Vagina (tissue), 2 donors: ENCODE measurements around the gene LCE2D. TPM values are rescaled to one million over a fixed set of nuclear protein-coding genes. Genes with fewer than 3 reads are reported as not detected.
"Not testable (repeated sequence)": the region's sequence is repeated elsewhere in the genome, so short reads cannot be mapped to it uniquely, and the experiment has no call there.

Source experiments
- DNase-seq, 2 donors: peaks; one replicate each; pipeline ENCODE4 v3.0.0-alpha.2; 2017; ENCODE audit errors: extremely low spot score in 2 of 2
- H3K27ac ChIP-seq: fragments of 200-600 bp; sonication (generic); one replicate; pipeline ENCODE4 v1.5.1; 2019
- H3K27me3 ChIP-seq: fragments of 200-600 bp; sonication (generic); one replicate; pipeline ENCODE4 v1.5.1; 2019
- H3K36me3 ChIP-seq, 2 donors: fragments of 200-600 bp; sonication (generic); one replicate each; pipeline ENCODE4 v1.5.1; 2017 to 2019
- H3K4me1 ChIP-seq: fragments of 200-600 bp; sonication (generic); one replicate; pipeline ENCODE4 v1.5.1; 2019
- H3K4me3 ChIP-seq, 2 donors: fragments of 200-600 bp; sonication (generic); 1 replicate in 1 of 2; 2 replicates in 1 of 2; pipeline ENCODE4 v1.5.1; 2016 to 2019
- H3K9me3 ChIP-seq: fragments of 200-600 bp; sonication (generic); one replicate; pipeline ENCODE4 v1.5.1; 2019
- POLR2A ChIP-seq, 2 donors: fragments of 450-650 bp; IDR thresholded peaks; one replicate each; pipeline ENCODE4 v1.6.1; 2017; ENCODE audit warnings: antibody characterized with exemption in 2 of 2, mild to moderate bottlenecking in 2 of 2, moderate library complexity in 2 of 2
- POLR2AphosphoS5 ChIP-seq, 2 donors: sonication (generic); formaldehyde crosslinking; IDR thresholded peaks; one replicate each; pipeline ENCODE4 v1.9.0; 2017; ENCODE audit warnings: antibody characterized with exemption in 2 of 2, mild to moderate bottlenecking in 2 of 2, low read depth in 1 of 2; ENCODE audit not compliant: insufficient read depth in 1 of 2
- intact Hi-C: fragments of 100-400 bp; cut with DNase I; formaldehyde crosslinking; loops from one replicate; pipeline ENCODE4 v1.15.1; 2023
- total RNA-seq: library from RNA; depleted of rRNA; stranded (reverse); fragments of >200 nt; gene quantifications from one replicate; pipeline ENCODE4 v1.2.3, GENCODE V29; 2016
- TF ChIP-seq, protein P1 (sequence below), 3 experiments: fragments of 450-650 bp in 2 of 3; fragments of 200-600 bp in 1 of 3; sonication (generic) in 1 of 3; IDR thresholded peaks; one replicate each; pipeline ENCODE4 v1.5.1; 2017 to 2019; ENCODE audit warnings: antibody characterized with exemption in 3 of 3, mild to moderate bottlenecking in 2 of 3, moderate library complexity in 2 of 3

Gene LCE2D
- total RNA-seq, 1 donor from 2014 or later: not detected

DNA sequence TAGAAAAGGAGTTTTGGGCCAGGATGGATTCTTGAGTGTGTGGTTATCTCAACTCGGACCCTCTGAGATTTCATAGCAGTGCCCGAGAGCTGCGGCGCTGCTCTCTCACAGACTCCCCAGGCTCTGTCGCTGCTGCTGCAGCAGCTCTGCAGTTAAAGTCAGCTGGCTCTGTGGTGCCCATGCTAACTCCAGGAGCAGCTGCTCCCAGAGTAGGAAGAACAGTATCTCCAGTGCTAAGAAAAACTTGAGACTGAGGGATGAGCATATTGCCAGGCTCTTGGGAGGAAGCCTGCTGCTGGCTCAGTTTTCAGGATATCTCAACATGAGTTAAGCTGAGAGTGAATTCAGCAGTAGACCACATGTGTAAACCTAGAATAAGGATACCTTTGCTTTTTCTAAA is 4.5 kb downstream of the LCE2D start:
- Histone ChIP-seq H3K27me3 (no peaks in the 10 kb centered on the region), H3K9me3 (no peaks in the 10 kb centered on the region), H3K4me1 (no peaks in the 10 kb centered on the region), H3K4me3 (no peak overlapping the region), H3K36me3 (no peaks in the 10 kb centered on the region), H3K27ac (no peak overlapping the region)
- no peak for TF ChIP-seq POLR2A (IDR thresholded peaks at IDR 0.05)
- TF ChIP-seq POLR2AphosphoS5 (IDR thresholded peaks at IDR 0.05; ENCODE audit: insufficient read depth in 1 of 2, low read depth in 1 of 2): no peak
- TF ChIP-seq, protein P1, sequence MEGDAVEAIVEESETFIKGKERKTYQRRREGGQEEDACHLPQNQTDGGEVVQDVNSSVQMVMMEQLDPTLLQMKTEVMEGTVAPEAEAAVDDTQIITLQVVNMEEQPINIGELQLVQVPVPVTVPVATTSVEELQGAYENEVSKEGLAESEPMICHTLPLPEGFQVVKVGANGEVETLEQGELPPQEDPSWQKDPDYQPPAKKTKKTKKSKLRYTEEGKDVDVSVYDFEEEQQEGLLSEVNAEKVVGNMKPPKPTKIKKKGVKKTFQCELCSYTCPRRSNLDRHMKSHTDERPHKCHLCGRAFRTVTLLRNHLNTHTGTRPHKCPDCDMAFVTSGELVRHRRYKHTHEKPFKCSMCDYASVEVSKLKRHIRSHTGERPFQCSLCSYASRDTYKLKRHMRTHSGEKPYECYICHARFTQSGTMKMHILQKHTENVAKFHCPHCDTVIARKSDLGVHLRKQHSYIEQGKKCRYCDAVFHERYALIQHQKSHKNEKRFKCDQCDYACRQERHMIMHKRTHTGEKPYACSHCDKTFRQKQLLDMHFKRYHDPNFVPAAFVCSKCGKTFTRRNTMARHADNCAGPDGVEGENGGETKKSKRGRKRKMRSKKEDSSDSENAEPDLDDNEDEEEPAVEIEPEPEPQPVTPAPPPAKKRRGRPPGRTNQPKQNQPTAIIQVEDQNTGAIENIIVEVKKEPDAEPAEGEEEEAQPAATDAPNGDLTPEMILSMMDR (IDR thresholded peaks at IDR 0.05): no peak
- intact Hi-C loops: no loop called here
- no peak for DNase-seq

DNA sequence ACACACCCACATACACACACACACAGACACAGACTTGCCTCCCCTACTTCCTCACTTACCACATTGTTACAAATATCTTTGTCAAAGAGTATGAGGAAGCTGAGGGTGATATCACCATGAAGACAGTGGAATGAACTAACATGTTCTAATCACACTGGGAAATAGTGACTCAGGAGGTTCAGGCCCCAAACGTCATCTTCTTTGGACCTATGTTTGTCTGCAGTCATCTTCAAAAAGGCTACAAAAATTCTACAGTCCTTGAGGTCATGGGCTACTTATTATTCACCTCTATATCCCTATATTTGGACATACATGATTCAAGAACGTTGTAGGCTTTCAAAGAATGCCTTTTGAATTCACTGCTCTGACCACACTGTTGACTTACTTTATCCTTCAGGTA is 9.8 kb downstream of the LCE2D start:
- Histone ChIP-seq H3K27ac (no peak overlapping the region), H3K4me3 (no peak overlapping the region), H3K9me3 (no peaks in the 10 kb centered on the region), H3K27me3 (no peaks in the 10 kb centered on the region), H3K4me1 (no peaks in the 10 kb centered on the region), H3K36me3 (no peaks in the 10 kb centered on the region)
- TF ChIP-seq POLR2A (IDR thresholded peaks at IDR 0.05) (no peak), POLR2AphosphoS5 (IDR thresholded peaks at IDR 0.05; ENCODE audit: insufficient read depth in 1 of 2, low read depth in 1 of 2) (no peak)
- TF ChIP-seq, protein P1 (IDR thresholded peaks at IDR 0.05): no peak
- intact Hi-C loops: no loop called here
- no peak for DNase-seq

- H3K4me3 ChIP-seq, H3K27ac ChIP-seq, H3K9me3 ChIP-seq, H3K27me3 ChIP-seq, H3K36me3 ChIP-seq, H3K4me1 ChIP-seq, DNase-seq, intact Hi-C loops: not testable (repeated sequence)
Observed at GRCh38 chr1:152674983-152675382, 11.8 kb downstream of the LCE2D start, which contains the start of gene LCE2C. Gene LCE2C (plus strand): TSS chr1:152675279. CDS start chr1:152676016, 737 bp downstream.

GRCh38 chr1:152679459-152679858 is 16.3 kb downstream of the LCE2D start:
- Histone ChIP-seq H3K4me1 (no peaks in the 10 kb centered on the region), H3K27me3 (no peaks in the 10 kb centered on the region), H3K27ac (no peak overlapping the region), H3K9me3 (no peaks in the 10 kb centered on the region), H3K36me3 (no peaks in the 10 kb centered on the region), H3K4me3 (no peak overlapping the region)
- TF ChIP-seq POLR2AphosphoS5 (IDR thresholded peaks at IDR 0.05; ENCODE audit: insufficient read depth in 1 of 2, low read depth in 1 of 2): no peak
- TF ChIP-seq, protein P1 (IDR thresholded peaks at IDR 0.05): no peak
- intact Hi-C loops: no loop called here
- DNase-seq: no peak

- Histone ChIP-seq H3K4me1 (no peaks in the 10 kb centered on the region), H3K9me3 (no peaks in the 10 kb centered on the region), H3K27me3 (no peaks in the 10 kb centered on the region), H3K36me3 (no peaks in the 10 kb centered on the region), H3K4me3 (no peak overlapping the region), H3K27ac (no peak overlapping the region)
- TF ChIP-seq, protein P1 (IDR thresholded peaks at IDR 0.05): no peak
- TF ChIP-seq POLR2AphosphoS5 (IDR thresholded peaks at IDR 0.05; ENCODE audit: insufficient read depth in 1 of 2, low read depth in 1 of 2) (no peak), POLR2A (IDR thresholded peaks at IDR 0.05) (no peak)
- DNase-seq: no peak
- intact Hi-C loops: no loop called here
Observed at GRCh38 chr1:152681616-152682015, 18.4 kb downstream of the LCE2D start.

DNA sequence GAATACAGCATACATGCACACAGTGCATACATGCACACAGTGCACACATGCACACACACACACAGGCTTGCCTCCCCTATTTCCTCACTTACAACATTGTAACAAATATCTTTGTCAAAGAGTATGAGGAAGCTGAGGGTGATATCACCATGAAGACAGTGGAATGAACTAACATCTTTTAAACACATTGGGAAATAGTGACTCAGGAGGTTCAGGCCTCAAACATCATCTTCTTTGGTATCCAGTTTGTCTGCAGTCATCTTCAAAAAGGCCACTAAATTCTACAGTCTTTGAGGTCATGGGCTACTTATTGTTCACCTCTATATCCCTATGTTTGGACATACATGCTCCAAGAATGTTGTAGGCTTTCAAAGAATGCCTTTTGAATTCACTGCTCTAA is 20.7 kb downstream of the LCE2D start:
- H3K27me3 ChIP-seq: no peaks in the 10 kb centered on the region
- H3K4me3 ChIP-seq: no peak overlapping the region
- no peaks in the 10 kb centered on the region for H3K9me3 ChIP-seq
- H3K36me3 ChIP-seq: no peaks in the 10 kb centered on the region
- H3K27ac ChIP-seq: no peak overlapping the region
- DNase-seq: no peak
- no peak for TF ChIP-seq POLR2AphosphoS5 (IDR thresholded peaks at IDR 0.05; ENCODE audit: insufficient read depth in 1 of 2, low read depth in 1 of 2)
- intact Hi-C loops: no loop called here
- no peaks in the 10 kb centered on the region for H3K4me1 ChIP-seq

DNA sequence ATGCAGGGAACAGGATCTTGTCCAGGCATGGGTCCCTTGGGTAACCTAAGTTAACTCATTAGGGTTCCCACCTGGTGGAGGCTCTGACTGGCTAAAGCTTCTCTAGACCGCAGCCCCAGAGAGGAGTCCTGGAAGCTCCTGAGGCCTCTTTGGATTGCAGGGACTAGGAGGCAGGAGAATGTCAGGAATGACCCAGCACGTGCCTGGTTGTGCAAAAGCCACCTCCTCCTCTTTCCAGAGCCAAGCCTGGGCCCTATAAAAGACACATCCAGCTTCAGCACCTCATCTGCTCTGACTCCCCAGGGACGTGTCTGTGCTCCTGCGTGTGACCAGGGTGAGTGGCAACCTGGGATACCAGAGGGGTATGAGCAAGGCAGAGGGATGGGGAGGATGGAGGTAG is 22.6 kb downstream of the LCE2D start, which contains the start of gene LCE2B:
LCE2B (plus strand) TSS at position 301 of the 400 bp plus-strand sequence. CDS start 721 bp downstream, outside the sequence.
- H3K36me3 ChIP-seq, H3K4me1 ChIP-seq, H3K4me3 ChIP-seq, H3K27ac ChIP-seq, H3K9me3 ChIP-seq, H3K27me3 ChIP-seq, intact Hi-C loops, DNase-seq: not testable (repeated sequence)
